Spleen (tissue), 7 donors: Measurements from ENCODE around the gene PRR7.

Experiments used
- POLR2A ChIP-seq, 3 donors: fragments of 450-650 bp; IDR thresholded peaks; one replicate each; pipeline ENCODE4 v1.5.1; 2017; ENCODE audit warnings: antibody characterized with exemption in 3 of 3, mild to moderate bottlenecking in 1 of 3
- TF ChIP-seq, protein P1 (sequence below), 11 experiments: fragments of 200-600 bp in 7 of 11; fragments of 450-650 bp in 4 of 11; sonication (generic) in 4 of 11; IDR thresholded peaks in 8 of 11; conservative IDR thresholded peaks in 3 of 11; 1 replicate in 7 of 11; 2 replicates in 4 of 11; pipeline versions ENCODE4 v1.4.0 to v1.8.0; 2016 to 2021; ENCODE audit warnings: antibody characterized with exemption in 11 of 11, inconsistent platforms in 4 of 11, mild to moderate bottlenecking in 1 of 11
- donor health status: DM: no; HTN: no; CAD: no; lungs with moderate emphysema.
- donor health status: DM: no; HTN: no; CAD: no.
- donor health status: DM: no; HTN: no; CAD: no.

DNA sequence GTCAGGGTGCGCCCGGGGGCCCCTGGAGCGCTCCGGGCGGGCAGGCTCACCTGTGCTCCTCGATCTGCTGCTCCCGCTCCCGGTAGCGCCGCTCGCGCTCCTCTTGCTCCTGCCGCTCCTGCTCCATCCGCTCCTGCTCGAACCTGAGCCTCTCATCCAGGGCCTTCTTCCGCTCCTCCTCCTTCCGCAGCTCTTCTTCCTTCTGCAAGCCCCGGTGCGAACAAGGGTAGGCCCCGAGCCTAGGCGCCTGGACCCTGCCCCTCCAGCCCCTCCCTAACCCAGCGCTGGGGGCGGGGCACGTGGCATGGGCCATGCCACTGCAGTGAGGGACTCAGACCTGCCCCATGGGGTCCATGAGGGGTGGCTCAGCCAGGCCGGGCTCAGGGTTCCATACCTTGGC, 20.2 kb downstream of the PRR7 start:
- TF ChIP-seq, protein P1, sequence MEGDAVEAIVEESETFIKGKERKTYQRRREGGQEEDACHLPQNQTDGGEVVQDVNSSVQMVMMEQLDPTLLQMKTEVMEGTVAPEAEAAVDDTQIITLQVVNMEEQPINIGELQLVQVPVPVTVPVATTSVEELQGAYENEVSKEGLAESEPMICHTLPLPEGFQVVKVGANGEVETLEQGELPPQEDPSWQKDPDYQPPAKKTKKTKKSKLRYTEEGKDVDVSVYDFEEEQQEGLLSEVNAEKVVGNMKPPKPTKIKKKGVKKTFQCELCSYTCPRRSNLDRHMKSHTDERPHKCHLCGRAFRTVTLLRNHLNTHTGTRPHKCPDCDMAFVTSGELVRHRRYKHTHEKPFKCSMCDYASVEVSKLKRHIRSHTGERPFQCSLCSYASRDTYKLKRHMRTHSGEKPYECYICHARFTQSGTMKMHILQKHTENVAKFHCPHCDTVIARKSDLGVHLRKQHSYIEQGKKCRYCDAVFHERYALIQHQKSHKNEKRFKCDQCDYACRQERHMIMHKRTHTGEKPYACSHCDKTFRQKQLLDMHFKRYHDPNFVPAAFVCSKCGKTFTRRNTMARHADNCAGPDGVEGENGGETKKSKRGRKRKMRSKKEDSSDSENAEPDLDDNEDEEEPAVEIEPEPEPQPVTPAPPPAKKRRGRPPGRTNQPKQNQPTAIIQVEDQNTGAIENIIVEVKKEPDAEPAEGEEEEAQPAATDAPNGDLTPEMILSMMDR (IDR thresholded peaks at IDR 0.05 in 8 of 11, conservative IDR thresholded peaks at IDR 0.05 in 3 of 11), result no peak
- no peak for TF ChIP-seq POLR2A (IDR thresholded peaks at IDR 0.05)
